Measurements from ENCODE around the gene SLC2A9. TPM values are rescaled to one million over a fixed set of nuclear protein-coding genes. Genes with fewer than 3 reads are reported as not detected.
A peak's percentile ranks its signal among the peaks of the same experiment; 100 is the strongest.

Gene SLC2A9
- total and polyA plus RNA-seq, 2 experiments from 2014 or later = 6.2 to 7.8 TPM

GRCh38 chr4:10018818-10019461, 2.4 kb downstream of the SLC2A9 start:
- H3K4me2 ChIP-seq = peak overlapping the region; percentile 60
- no peaks in the 10 kb centered on the region for H3K27me3 ChIP-seq
- H3K9me2 ChIP-seq (replicated peaks; ENCODE audit: insufficient read depth) = no peaks in the 10 kb centered on the region
- H3K4me1 ChIP-seq (ENCODE audit: insufficient read depth) = peaks cover 4% of the 10 kb centered on the region
- no peak for TF ChIP-seq EZH2phosphoT487 (IDR thresholded peaks at IDR 0.05; ENCODE audit: low read depth, severe bottlenecking, unreplicated experiment)
- peak; percentile 99 for TF ChIP-seq CTCF (IDR thresholded peaks at IDR 0.05; ENCODE audit: poor library complexity)
- peak; percentile 95 for DNase-seq (ENCODE audit: low spot score)
- H3K79me2 ChIP-seq = no peaks in the 10 kb centered on the region
- H2AFZ ChIP-seq = peak overlapping the region; percentile 51
- no peak overlapping the region for H3K4me3 ChIP-seq
- H3K9me3 ChIP-seq (ENCODE audit: low read depth) = no peaks in the 10 kb centered on the region
- H3K36me3 ChIP-seq (replicated peaks; ENCODE audit: insufficient read depth, low read depth) = no peaks in the 10 kb centered on the region
- WGBS (ENCODE audit: low lambda C conversion rate, missing lambda C conversion rate) = 10% methylated on average over 49 of the region's 52 CpGs
- peak overlapping the region; percentile 69 for H3K27ac ChIP-seq
- no peaks in the 10 kb centered on the region for H4K20me1 ChIP-seq (ENCODE audit: insufficient read depth, poor library complexity, severe bottlenecking)

GRCh38 chr4:10017037-10017893, 4.0 kb downstream of the SLC2A9 start:
- H3K27me3 ChIP-seq = no peaks in the 10 kb centered on the region
- DNase-seq (ENCODE audit: low spot score) = peak; percentile 62
- H3K4me3 ChIP-seq = no peak overlapping the region
- no peaks in the 10 kb centered on the region for H3K36me3 ChIP-seq (replicated peaks; ENCODE audit: insufficient read depth, low read depth)
- H3K4me2 ChIP-seq = no peak overlapping the region
- H3K79me2 ChIP-seq = no peaks in the 10 kb centered on the region
- peaks cover 4% of the 10 kb centered on the region for H3K4me1 ChIP-seq (ENCODE audit: insufficient read depth)
- no peaks in the 10 kb centered on the region for H4K20me1 ChIP-seq (ENCODE audit: insufficient read depth, poor library complexity, severe bottlenecking)
- TF ChIP-seq CTCF (IDR thresholded peaks at IDR 0.05; ENCODE audit: poor library complexity) = no peak
- H3K27ac ChIP-seq = peak overlapping the region; percentile 20
- 84% methylated on average over 11 of the region's 11 CpGs for WGBS (ENCODE audit: low lambda C conversion rate, missing lambda C conversion rate)
- H3K9me2 ChIP-seq (replicated peaks; ENCODE audit: insufficient read depth) = no peaks in the 10 kb centered on the region
- no peaks in the 10 kb centered on the region for H3K9me3 ChIP-seq (ENCODE audit: low read depth)
- no peak overlapping the region for H2AFZ ChIP-seq

GRCh38 chr4:10016169-10016568, 5.1 kb downstream of the SLC2A9 start:
- H3K79me2 ChIP-seq = no peaks in the 10 kb centered on the region
- no peaks in the 10 kb centered on the region for H4K20me1 ChIP-seq (ENCODE audit: insufficient read depth, poor library complexity, severe bottlenecking)
- H2AFZ ChIP-seq = no peak overlapping the region
- H3K9me3 ChIP-seq (ENCODE audit: low read depth) = no peaks in the 10 kb centered on the region
- H3K4me3 ChIP-seq = no peak overlapping the region
- 62% methylated on average over 6 of the region's 6 CpGs for WGBS (ENCODE audit: low lambda C conversion rate, missing lambda C conversion rate)
- no peak overlapping the region for H3K27ac ChIP-seq
- no peak for DNase-seq (ENCODE audit: low spot score)
- no peaks in the 10 kb centered on the region for H3K36me3 ChIP-seq (replicated peaks; ENCODE audit: insufficient read depth, low read depth)
- peaks cover 4% of the 10 kb centered on the region for H3K4me1 ChIP-seq (ENCODE audit: insufficient read depth)
- no peaks in the 10 kb centered on the region for H3K27me3 ChIP-seq
- H3K4me2 ChIP-seq = no peak overlapping the region
- TF ChIP-seq CTCF (IDR thresholded peaks at IDR 0.05; ENCODE audit: poor library complexity) = no peak
- TF ChIP-seq EZH2 (IDR thresholded peaks at IDR 0.05; ENCODE audit: borderline replicate concordance) = no peak
- TF ChIP-seq EZH2phosphoT487 (IDR thresholded peaks at IDR 0.05; ENCODE audit: low read depth, severe bottlenecking, unreplicated experiment) = no peak
- H3K9me2 ChIP-seq (replicated peaks; ENCODE audit: insufficient read depth) = no peaks in the 10 kb centered on the region

All from hepatocyte (in vitro differentiated cells).